ENCODE measurements around the gene DCUN1D5.

The DCUN1D5 gene

GRCh38 chr11:103091801-103092524, at the start of gene DCUN1D5:
Gene DCUN1D5, minus strand, starts transcription at chr11:103092160. Its CDS starts 288 bp downstream, at chr11:103091872.
- H3K9ac ChIP-seq (ENCODE audit: low read depth in 1 of 2, low read length in 2 of 2): peak within 1 kb of the TSS; percentile 56 to 96
- H3K9me3 ChIP-seq (ENCODE audit: control insufficient read depth in 1 of 2, low read length in 2 of 2): no peaks in the 10 kb centered on the region
- H3K4me3 ChIP-seq (ENCODE audit: low read depth in 1 of 2, low read length in 2 of 2): peak within 1 kb of the TSS; percentile 83 to 90
- H3K27ac ChIP-seq (ENCODE audit: low read depth, low read length): peak within 1 kb of the TSS; percentile 82
- H3K27me3 ChIP-seq (ENCODE audit: control insufficient read depth in 1 of 2, insufficient read depth in 2 of 2, low read length in 2 of 2): peaks cover 0 to 4% of the 10 kb centered on the region in 2 donors
- peaks cover 11 to 17% of the 10 kb centered on the region in 2 donors for H3K4me1 ChIP-seq (ENCODE audit: control insufficient read depth in 1 of 2, insufficient read depth in 2 of 2, low read length in 2 of 2)
- no peaks in the 10 kb centered on the region for H3K36me3 ChIP-seq (ENCODE audit: control insufficient read depth in 1 of 2, insufficient read depth in 2 of 2, low read length in 2 of 2)

GRCh38 chr11:103125462-103125861, 33.5 kb upstream of the DCUN1D5 start:
- no peaks in the 10 kb centered on the region for H3K9me3 ChIP-seq (ENCODE audit: control insufficient read depth in 1 of 2, low read length in 2 of 2)
- no peaks in the 10 kb centered on the region for H3K36me3 ChIP-seq (ENCODE audit: control insufficient read depth in 1 of 2, insufficient read depth in 2 of 2, low read length in 2 of 2)
- H3K4me1 ChIP-seq (ENCODE audit: control insufficient read depth in 1 of 2, insufficient read depth in 2 of 2, low read length in 2 of 2): no peaks in the 10 kb centered on the region
- H3K4me3 ChIP-seq (ENCODE audit: low read depth in 1 of 2, low read length in 2 of 2): no peak overlapping the region
- no peak overlapping the region for H3K27ac ChIP-seq (ENCODE audit: low read depth, low read length)
- no peak overlapping the region for H3K9ac ChIP-seq (ENCODE audit: low read depth in 1 of 2, low read length in 2 of 2)
- H3K27me3 ChIP-seq (ENCODE audit: control insufficient read depth in 1 of 2, insufficient read depth in 2 of 2, low read length in 2 of 2): no peaks in the 10 kb centered on the region

- H3K36me3 ChIP-seq (ENCODE audit: control insufficient read depth in 1 of 2, insufficient read depth in 2 of 2, low read length in 2 of 2): no peaks in the 10 kb centered on the region
Measured at GRCh38 chr11:103114836-103115235, 22.9 kb upstream of the DCUN1D5 start.

GRCh38 chr11:103112364-103112763, 20.4 kb upstream of the DCUN1D5 start:
- H3K9me3 ChIP-seq (ENCODE audit: control insufficient read depth in 1 of 2, low read length in 2 of 2): no peaks in the 10 kb centered on the region
- H3K27ac ChIP-seq (ENCODE audit: low read depth, low read length): no peak overlapping the region
- no peaks in the 10 kb centered on the region for H3K36me3 ChIP-seq (ENCODE audit: control insufficient read depth in 1 of 2, insufficient read depth in 2 of 2, low read length in 2 of 2)
- H3K4me3 ChIP-seq (ENCODE audit: low read depth in 1 of 2, low read length in 2 of 2): no peak overlapping the region
- H3K9ac ChIP-seq (ENCODE audit: low read depth in 1 of 2, low read length in 2 of 2): no peak overlapping the region
- no peaks in the 10 kb centered on the region for H3K27me3 ChIP-seq (ENCODE audit: control insufficient read depth in 1 of 2, insufficient read depth in 2 of 2, low read length in 2 of 2)
- H3K4me1 ChIP-seq (ENCODE audit: control insufficient read depth in 1 of 2, insufficient read depth in 2 of 2, low read length in 2 of 2): no peaks in the 10 kb centered on the region

More at GRCh38 chr11:103114836-103115235, 22.9 kb upstream of the DCUN1D5 start:
- H3K9ac ChIP-seq (ENCODE audit: low read depth in 1 of 2, low read length in 2 of 2): no peak overlapping the region
- no peak overlapping the region for H3K4me3 ChIP-seq (ENCODE audit: low read depth in 1 of 2, low read length in 2 of 2)
- no peaks in the 10 kb centered on the region for H3K9me3 ChIP-seq (ENCODE audit: control insufficient read depth in 1 of 2, low read length in 2 of 2)
- H3K27me3 ChIP-seq (ENCODE audit: control insufficient read depth in 1 of 2, insufficient read depth in 2 of 2, low read length in 2 of 2): no peaks in the 10 kb centered on the region
- H3K27ac ChIP-seq (ENCODE audit: low read depth, low read length): no peak overlapping the region
- H3K4me1 ChIP-seq (ENCODE audit: control insufficient read depth in 1 of 2, insufficient read depth in 2 of 2, low read length in 2 of 2): no peaks in the 10 kb centered on the region

GRCh38 chr11:103111400-103111799, 19.4 kb upstream of the DCUN1D5 start:
- no peaks in the 10 kb centered on the region for H3K4me1 ChIP-seq (ENCODE audit: control insufficient read depth in 1 of 2, insufficient read depth in 2 of 2, low read length in 2 of 2)
- no peak overlapping the region for H3K27ac ChIP-seq (ENCODE audit: low read depth, low read length)
- no peaks in the 10 kb centered on the region for H3K27me3 ChIP-seq (ENCODE audit: control insufficient read depth in 1 of 2, insufficient read depth in 2 of 2, low read length in 2 of 2)
- H3K4me3 ChIP-seq (ENCODE audit: low read depth in 1 of 2, low read length in 2 of 2): no peak overlapping the region
- H3K9me3 ChIP-seq (ENCODE audit: control insufficient read depth in 1 of 2, low read length in 2 of 2): no peaks in the 10 kb centered on the region
- H3K9ac ChIP-seq (ENCODE audit: low read depth in 1 of 2, low read length in 2 of 2): no peak overlapping the region
- H3K36me3 ChIP-seq (ENCODE audit: control insufficient read depth in 1 of 2, insufficient read depth in 2 of 2, low read length in 2 of 2): no peaks in the 10 kb centered on the region

GRCh38 chr11:103110391-103110790, 18.4 kb upstream of the DCUN1D5 start:
- Histone ChIP-seq H3K36me3 (ENCODE audit: control insufficient read depth in 1 of 2, insufficient read depth in 2 of 2, low read length in 2 of 2) (no peaks in the 10 kb centered on the region), H3K9me3 (ENCODE audit: control insufficient read depth in 1 of 2, low read length in 2 of 2) (no peaks in the 10 kb centered on the region), H3K27me3 (ENCODE audit: control insufficient read depth in 1 of 2, insufficient read depth in 2 of 2, low read length in 2 of 2) (no peaks in the 10 kb centered on the region), H3K9ac (ENCODE audit: low read depth in 1 of 2, low read length in 2 of 2) (no peak overlapping the region), H3K4me1 (ENCODE audit: control insufficient read depth in 1 of 2, insufficient read depth in 2 of 2, low read length in 2 of 2) (no peaks in the 10 kb centered on the region), H3K27ac (ENCODE audit: low read depth, low read length) (no peak overlapping the region), H3K4me3 (ENCODE audit: low read depth in 1 of 2, low read length in 2 of 2) (peak overlapping the region in 1 of 2 donors; percentile 85)

GRCh38 chr11:103109818-103110388, 17.9 kb upstream of the DCUN1D5 start:
- H3K9ac ChIP-seq (ENCODE audit: low read depth in 1 of 2, low read length in 2 of 2): peak overlapping the region; percentile 42 to 56
- no peaks in the 10 kb centered on the region for H3K4me1 ChIP-seq (ENCODE audit: control insufficient read depth in 1 of 2, insufficient read depth in 2 of 2, low read length in 2 of 2)
- no peak overlapping the region for H3K27ac ChIP-seq (ENCODE audit: low read depth, low read length)
- H3K9me3 ChIP-seq (ENCODE audit: control insufficient read depth in 1 of 2, low read length in 2 of 2): no peaks in the 10 kb centered on the region
- H3K27me3 ChIP-seq (ENCODE audit: control insufficient read depth in 1 of 2, insufficient read depth in 2 of 2, low read length in 2 of 2): no peaks in the 10 kb centered on the region
- H3K36me3 ChIP-seq (ENCODE audit: control insufficient read depth in 1 of 2, insufficient read depth in 2 of 2, low read length in 2 of 2): no peaks in the 10 kb centered on the region
- H3K4me3 ChIP-seq (ENCODE audit: low read depth in 1 of 2, low read length in 2 of 2): peak overlapping the region; percentile 83 to 85

- peak within 1 kb of the TSS; percentile 42 to 78 for H3K9ac ChIP-seq (ENCODE audit: low read depth in 1 of 2, low read length in 2 of 2)
- no peaks in the 10 kb centered on the region for H3K4me1 ChIP-seq (ENCODE audit: control insufficient read depth in 1 of 2, insufficient read depth in 2 of 2, low read length in 2 of 2)
- peak within 1 kb of the TSS; percentile 13 for H3K27ac ChIP-seq (ENCODE audit: low read depth, low read length)
- peak within 1 kb of the TSS; percentile 83 to 85 for H3K4me3 ChIP-seq (ENCODE audit: low read depth in 1 of 2, low read length in 2 of 2)
- H3K27me3 ChIP-seq (ENCODE audit: control insufficient read depth in 1 of 2, insufficient read depth in 2 of 2, low read length in 2 of 2): no peaks in the 10 kb centered on the region
- H3K36me3 ChIP-seq (ENCODE audit: control insufficient read depth in 1 of 2, insufficient read depth in 2 of 2, low read length in 2 of 2): no peaks in the 10 kb centered on the region
- H3K9me3 ChIP-seq (ENCODE audit: control insufficient read depth in 1 of 2, low read length in 2 of 2): no peaks in the 10 kb centered on the region
Measured at GRCh38 chr11:103108933-103109817, 17.2 kb upstream of the DCUN1D5 start, which contains the start of gene DYNC2H1. Gene DYNC2H1, plus strand, starts transcription at chr11:103109426. Its CDS starts 149 bp downstream, at chr11:103109575.

- Histone ChIP-seq H3K4me3 (ENCODE audit: low read depth in 1 of 2, low read length in 2 of 2) (no peak overlapping the region), H3K27me3 (ENCODE audit: control insufficient read depth in 1 of 2, insufficient read depth in 2 of 2, low read length in 2 of 2) (peaks cover 0 to 4% of the 10 kb centered on the region in 2 donors), H3K9me3 (ENCODE audit: control insufficient read depth in 1 of 2, low read length in 2 of 2) (no peaks in the 10 kb centered on the region), H3K4me1 (ENCODE audit: control insufficient read depth in 1 of 2, insufficient read depth in 2 of 2, low read length in 2 of 2) (peaks cover 0 to 7% of the 10 kb centered on the region in 2 donors), H3K9ac (ENCODE audit: low read depth in 1 of 2, low read length in 2 of 2) (no peak overlapping the region), H3K36me3 (ENCODE audit: control insufficient read depth in 1 of 2, insufficient read depth in 2 of 2, low read length in 2 of 2) (no peaks in the 10 kb centered on the region), H3K27ac (ENCODE audit: low read depth, low read length) (no peak overlapping the region)
Measured at GRCh38 chr11:103097279-103097678, 5.3 kb upstream of the DCUN1D5 start.

Data from duodenal mucosa (tissue), 2 donors.